AG09309 (cell line): Measurements from ENCODE around the gene FOXP4.

Experiments
- DNase-seq: peaks from one replicate; pipeline ENCODE4 v3.0.0-alpha.2; 2010; ENCODE audit warnings: low read depth
- H3K4me3 ChIP-seq: 2 replicates; pipeline ENCODE4 v1.5.1; 2011; ENCODE audit warnings: mild to moderate bottlenecking, low read depth, low read length, moderate library complexity; ENCODE audit not compliant: control insufficient read depth
- TF ChIP-seq, protein P1 (sequence below): IDR thresholded peaks from 2 replicates; pipeline ENCODE4 v1.5.1; 2011; ENCODE audit warnings: mild to moderate bottlenecking, low read depth, low read length, inconsistent platforms; ENCODE audit not compliant: insufficient read depth, control insufficient read depth; ENCODE audit errors: missing control alignments

The FOXP4 gene

DNA sequence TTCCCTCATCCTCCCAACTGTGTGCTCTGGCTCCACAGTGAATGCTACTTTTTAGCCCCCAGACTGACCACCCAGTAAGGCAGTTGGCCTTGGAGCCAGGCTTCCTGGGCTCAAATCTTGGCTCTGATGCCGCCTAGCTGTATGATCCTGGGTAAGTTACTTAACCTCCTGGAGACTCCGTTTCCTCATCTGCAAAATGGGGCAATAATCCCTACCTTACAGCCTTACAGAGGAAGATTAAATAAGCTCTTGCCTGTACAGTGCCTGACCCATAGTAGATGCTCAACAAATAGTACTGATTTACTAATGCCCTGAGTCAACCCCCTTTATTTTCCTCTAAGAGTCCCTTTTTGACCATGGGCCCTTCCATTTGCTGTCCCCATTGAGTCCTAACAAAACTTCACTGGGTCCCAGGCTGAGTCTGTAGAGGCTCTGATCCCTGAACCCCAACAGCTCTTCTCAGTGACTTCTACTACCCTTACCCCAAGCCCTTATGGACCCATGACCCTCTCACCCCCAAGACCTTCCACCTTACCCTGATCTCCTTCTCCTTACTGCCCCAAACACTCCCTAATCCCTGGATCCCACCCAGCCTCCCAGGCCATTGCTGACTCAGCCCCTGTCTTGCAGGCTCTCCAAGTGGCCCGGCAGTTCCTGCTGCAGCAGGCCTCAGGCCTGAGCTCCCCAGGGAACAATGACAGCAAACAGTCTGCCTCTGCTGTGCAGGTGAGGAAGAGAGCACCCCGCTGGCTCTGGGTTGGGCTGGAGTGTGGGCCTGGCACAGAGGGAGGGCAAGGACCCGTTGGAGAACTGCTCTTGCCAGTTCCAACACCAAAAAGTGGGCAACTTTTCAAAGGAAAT lies 31.4 kb downstream of the FOXP4 start:
- TF ChIP-seq, protein P1, sequence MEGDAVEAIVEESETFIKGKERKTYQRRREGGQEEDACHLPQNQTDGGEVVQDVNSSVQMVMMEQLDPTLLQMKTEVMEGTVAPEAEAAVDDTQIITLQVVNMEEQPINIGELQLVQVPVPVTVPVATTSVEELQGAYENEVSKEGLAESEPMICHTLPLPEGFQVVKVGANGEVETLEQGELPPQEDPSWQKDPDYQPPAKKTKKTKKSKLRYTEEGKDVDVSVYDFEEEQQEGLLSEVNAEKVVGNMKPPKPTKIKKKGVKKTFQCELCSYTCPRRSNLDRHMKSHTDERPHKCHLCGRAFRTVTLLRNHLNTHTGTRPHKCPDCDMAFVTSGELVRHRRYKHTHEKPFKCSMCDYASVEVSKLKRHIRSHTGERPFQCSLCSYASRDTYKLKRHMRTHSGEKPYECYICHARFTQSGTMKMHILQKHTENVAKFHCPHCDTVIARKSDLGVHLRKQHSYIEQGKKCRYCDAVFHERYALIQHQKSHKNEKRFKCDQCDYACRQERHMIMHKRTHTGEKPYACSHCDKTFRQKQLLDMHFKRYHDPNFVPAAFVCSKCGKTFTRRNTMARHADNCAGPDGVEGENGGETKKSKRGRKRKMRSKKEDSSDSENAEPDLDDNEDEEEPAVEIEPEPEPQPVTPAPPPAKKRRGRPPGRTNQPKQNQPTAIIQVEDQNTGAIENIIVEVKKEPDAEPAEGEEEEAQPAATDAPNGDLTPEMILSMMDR: no peak
- H3K4me3 ChIP-seq: no peak overlapping the region

DNA sequence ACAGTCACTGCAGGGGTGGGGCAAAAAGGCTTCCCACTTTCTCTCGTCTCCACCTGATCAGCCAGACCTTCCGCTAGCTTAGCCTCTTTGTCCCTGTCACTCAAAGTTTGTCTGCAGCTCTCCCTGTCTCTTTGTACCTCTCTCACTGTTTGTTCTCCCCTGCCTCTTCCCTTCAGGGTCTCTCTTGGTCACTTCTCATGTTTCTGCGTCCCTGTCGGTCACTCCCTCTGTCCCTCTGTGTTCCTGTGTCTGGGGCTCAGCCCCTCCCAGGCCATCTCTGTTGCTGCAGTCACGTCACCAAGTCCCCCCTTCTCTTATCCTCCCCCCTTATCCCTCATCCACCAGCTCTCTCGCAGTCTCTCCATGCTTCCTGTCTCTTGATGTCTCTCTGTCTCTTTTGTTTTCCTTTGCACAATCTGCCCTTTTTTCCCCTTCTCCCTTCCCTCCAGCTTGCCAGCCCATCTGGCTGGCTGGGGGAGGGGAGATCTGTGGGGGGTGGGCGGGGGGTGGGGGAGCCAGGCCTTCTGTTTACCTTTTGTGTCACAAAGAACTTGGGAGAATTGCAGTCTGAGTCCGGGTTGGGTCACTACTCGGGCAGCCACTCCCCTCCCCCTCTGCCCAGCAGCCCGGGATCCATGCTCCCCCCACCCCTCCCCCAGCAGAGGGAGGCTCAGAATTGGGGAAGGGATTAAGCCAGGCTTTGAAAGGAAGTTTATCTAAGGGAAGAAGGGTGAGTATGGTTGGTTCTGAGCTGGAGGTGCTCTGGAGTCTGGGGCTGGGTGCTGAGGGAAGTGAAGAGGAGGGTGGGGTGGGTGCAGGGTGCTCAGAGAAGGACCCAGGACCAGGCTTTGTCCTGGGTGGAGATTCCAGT lies 32.3 kb downstream of the FOXP4 start:
- DNase-seq: no peak
- TF ChIP-seq, protein P1: no peak
- no peak overlapping the region for H3K4me3 ChIP-seq

More for the DNA sequence above, 31.4 kb downstream of the FOXP4 start:
- no peak for DNase-seq

DNA sequence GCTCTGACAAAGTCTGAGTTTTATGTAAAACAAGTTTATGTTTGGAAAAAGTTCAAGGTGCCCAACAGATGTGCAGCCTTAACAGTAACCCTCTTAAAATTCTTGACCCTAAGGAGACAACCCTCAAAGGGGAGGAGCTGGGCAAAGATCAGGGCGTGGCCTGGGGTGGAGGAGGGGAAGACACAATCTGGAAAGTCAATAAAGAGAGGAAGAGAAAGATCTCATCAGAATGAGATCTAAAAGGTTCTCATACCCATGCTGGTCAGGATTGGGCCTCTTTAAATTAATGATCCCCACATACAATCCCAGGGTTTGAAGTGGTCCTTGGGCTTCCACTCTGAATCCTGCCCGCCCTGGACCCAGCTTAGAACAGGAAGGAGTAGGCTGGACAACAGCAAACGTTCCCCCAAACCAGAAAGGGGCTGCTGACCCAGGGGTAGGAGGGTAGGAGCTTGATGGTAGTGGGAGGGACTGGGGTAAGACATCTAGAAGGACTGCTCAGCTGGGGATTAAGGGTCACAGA lies 33.0 kb downstream of the FOXP4 start:
- TF ChIP-seq, protein P1: no peak
- no peak overlapping the region for H3K4me3 ChIP-seq
- no peak for DNase-seq

DNA sequence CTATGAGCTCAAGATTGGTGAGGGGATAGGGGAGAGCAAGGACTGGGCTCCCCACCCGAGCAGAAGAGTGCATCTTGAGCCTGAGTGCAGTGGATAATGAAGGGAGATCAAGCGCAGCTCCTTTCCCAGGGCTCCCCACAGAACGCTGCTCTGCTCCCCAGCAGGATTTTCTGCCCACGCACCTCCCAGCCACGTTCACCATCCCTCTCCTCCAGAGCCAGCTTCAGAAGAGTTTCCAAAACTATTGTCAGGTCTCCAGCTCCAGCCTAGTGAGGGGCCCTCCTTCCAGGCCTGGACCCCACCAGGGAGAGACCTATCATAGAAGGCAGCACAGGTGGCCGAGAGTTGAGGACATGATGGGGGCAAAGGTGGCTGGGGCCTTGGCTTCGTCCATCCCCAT lies 34.5 kb downstream of the FOXP4 start:
- no peak for DNase-seq
- no peak overlapping the region for H3K4me3 ChIP-seq
- TF ChIP-seq, protein P1: no peak

DNA sequence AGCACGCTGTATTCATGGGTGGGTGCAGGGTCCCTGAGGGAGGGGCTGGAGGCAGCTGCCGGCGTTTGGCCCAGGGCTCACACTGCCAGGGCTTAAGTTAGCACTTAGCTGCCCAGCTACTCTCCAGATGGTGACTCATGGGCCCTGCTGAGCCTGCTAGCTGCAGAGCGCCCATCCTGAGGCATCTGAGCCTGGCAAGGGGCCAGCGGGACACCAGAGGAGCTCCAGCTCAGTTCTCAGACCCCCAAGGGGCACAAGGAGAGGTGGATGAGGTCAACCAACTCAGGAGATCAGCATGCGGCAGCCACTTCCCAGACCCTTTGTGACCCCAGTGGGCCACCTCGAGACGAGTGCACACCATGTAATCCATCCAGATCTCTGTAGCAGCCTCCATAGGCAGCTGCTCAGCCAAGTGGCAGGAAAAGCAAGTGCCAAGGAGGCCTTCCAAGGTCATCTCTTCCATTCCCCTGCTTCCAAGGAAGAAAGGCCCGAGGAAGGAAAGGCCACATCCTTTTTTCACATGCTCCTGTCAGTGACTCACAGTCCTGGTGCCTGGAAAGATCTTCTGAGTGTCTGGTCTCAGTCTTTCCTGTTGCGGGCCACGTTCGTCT lies 35.3 kb downstream of the FOXP4 start:
- H3K4me3 ChIP-seq: no peak overlapping the region
- no peak for DNase-seq
- TF ChIP-seq, protein P1: no peak

DNA sequence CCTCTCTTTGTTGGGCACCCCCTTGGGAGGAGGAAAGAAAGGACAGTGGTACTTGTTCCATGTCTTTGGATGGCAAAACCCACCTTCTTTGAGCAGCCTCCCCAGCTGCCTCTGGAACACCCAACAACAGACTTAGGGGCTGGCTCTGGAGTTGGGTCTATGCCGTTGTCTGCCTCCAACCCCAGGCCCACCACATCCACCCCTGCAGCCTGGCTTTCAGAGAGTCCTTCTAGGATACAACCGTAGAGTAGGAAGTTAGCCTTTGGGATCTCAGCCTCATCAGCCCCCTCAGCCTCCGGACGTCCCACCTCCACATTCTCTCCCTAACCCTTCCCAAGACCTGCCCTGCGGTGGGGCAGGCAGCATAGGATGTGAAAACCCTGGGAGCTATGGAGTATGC lies 36.4 kb downstream of the FOXP4 start:
- no peak for DNase-seq
- H3K4me3 ChIP-seq: no peak overlapping the region
- TF ChIP-seq, protein P1: no peak
